Neural cell (in vitro differentiated cells): Measurements from ENCODE around the gene LLGL2.

ENCODE experiments used
- CTCF ChIP-seq: fragments of 450-650 bp; IDR thresholded peaks from 2 replicates; pipeline ENCODE4 v1.5.1; 2014; ENCODE audit warnings: antibody characterized with exemption, mild to moderate bottlenecking, moderate library complexity; ENCODE audit not compliant: poor library complexity, severe bottlenecking
- EP300 ChIP-seq: fragments of 450-650 bp; conservative IDR thresholded peaks from 2 replicates; pipeline ENCODE4 v1.6.1; 2014; ENCODE audit warnings: antibody characterized with exemption, mild to moderate bottlenecking, moderate library complexity; ENCODE audit not compliant: poor library complexity, severe bottlenecking
- EZH2 ChIP-seq: fragments of 200-600, 300-800 bp; shearing (Covaris generic), sonication (generic); IDR thresholded peaks from 2 replicates; pipeline ENCODE4 v1.6.1; 2014; ENCODE audit warnings: antibody characterized with exemption, low read length, borderline replicate concordance, mild to moderate bottlenecking; ENCODE audit not compliant: insufficient read depth, poor library complexity, severe bottlenecking
- REST ChIP-seq: IDR thresholded peaks from 2 replicates; pipeline ENCODE4 v1.6.1; 2012; ENCODE audit warnings: borderline replicate concordance
- SMC3 ChIP-seq: fragments of 450-650 bp; conservative IDR thresholded peaks from 2 replicates; pipeline ENCODE4 v1.6.1; 2014; ENCODE audit warnings: antibody characterized with exemption, mild to moderate bottlenecking, moderate library complexity; ENCODE audit not compliant: poor library complexity

GRCh38 chr17:75589012-75589918 is 63.8 kb downstream of the LLGL2 start:
- TF ChIP-seq EZH2, result no peak
- no peak for TF ChIP-seq CTCF
- no peak for TF ChIP-seq REST
- no peak for TF ChIP-seq EP300
- no peak for TF ChIP-seq SMC3
